Central memory CD8-positive, alpha-beta T cell (primary cell): Measurements from ENCODE around the gene CLDN10.
"Not testable (repeated sequence)": the region's sequence is repeated elsewhere in the genome, so short reads cannot be mapped to it uniquely, and the experiment has no call there.

Experiments
- ATAC-seq: fragments of 150-1000 bp; cut with Tn5 transposase; replicated peaks from 2 replicates; pipeline ENCODE4 v1.10.0; 2022; ENCODE audit warnings: mild to moderate bottlenecking, moderate FRiP score, moderate number of reproducible peaks; ENCODE audit not compliant: poor library complexity, severe bottlenecking; ENCODE audit errors: extremely low read depth
- DNase-seq, 2 donors: peaks; one replicate each; pipeline ENCODE4 v3.0.0; 2021; ENCODE audit warnings: low spot score in 2 of 2
- H3K27ac Mint-ChIP-seq: one replicate; pipeline ENCODE4 v1.8.0; 2022; ENCODE audit warnings: low read depth, mild to moderate bottlenecking, moderate library complexity, mixed read lengths
- H3K27me3 Mint-ChIP-seq: one replicate; pipeline ENCODE4 v1.8.0; 2022; ENCODE audit warnings: mixed read lengths
- H3K36me3 Mint-ChIP-seq: one replicate; pipeline ENCODE4 v1.8.0; 2022; ENCODE audit warnings: mild to moderate bottlenecking, moderate library complexity, mixed read lengths; ENCODE audit not compliant: insufficient read depth
- H3K4me1 Mint-ChIP-seq: one replicate; pipeline ENCODE4 v1.8.0; 2022; ENCODE audit warnings: mixed read lengths
- H3K4me3 Mint-ChIP-seq: one replicate; pipeline ENCODE4 v1.8.0; 2022; ENCODE audit warnings: mild to moderate bottlenecking, moderate library complexity, mixed read lengths
- H3K9me3 Mint-ChIP-seq: one replicate; pipeline ENCODE4 v1.8.0; 2022; ENCODE audit warnings: mixed read lengths

Gene CLDN10

DNA sequence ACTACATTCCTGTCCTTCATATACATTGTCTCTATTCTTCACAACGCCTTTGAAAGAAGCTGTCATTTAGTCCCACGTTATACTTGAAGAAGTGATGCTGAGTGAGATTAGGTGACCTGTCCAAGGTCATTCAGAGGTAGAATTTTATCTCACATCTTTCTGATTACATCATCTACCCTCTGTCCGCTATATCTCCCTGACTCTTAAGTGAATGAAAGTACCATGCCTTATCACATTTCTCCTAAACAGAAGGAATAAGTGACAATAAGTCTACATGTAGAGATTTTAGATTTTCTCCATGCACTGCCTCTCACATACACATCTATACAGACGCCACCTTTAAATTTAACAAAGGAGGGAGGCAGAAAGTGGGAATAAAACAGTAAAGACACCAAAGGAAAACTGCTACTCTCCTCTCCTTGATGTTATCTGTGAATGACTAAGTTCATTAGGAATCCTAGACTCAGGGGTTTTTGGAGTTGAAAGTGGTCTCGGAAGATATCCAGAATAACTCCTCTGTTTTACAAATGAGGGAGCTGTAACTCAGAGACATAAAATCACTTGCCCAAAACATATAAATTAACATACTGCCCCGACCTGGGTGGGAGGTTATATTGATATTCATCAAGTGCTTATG lies 4.9 kb upstream of the CLDN10 start:
- H3K27ac Mint-ChIP-seq: no peak overlapping the region
- H3K9me3 Mint-ChIP-seq: no peaks in the 10 kb centered on the region
- no peak for DNase-seq
- ATAC-seq: no peak
- H3K4me3 Mint-ChIP-seq: no peak overlapping the region
- peaks cover 46% of the 10 kb centered on the region for H3K27me3 Mint-ChIP-seq
- no peaks in the 10 kb centered on the region for H3K4me1 Mint-ChIP-seq
- H3K36me3 Mint-ChIP-seq: no peaks in the 10 kb centered on the region

DNA sequence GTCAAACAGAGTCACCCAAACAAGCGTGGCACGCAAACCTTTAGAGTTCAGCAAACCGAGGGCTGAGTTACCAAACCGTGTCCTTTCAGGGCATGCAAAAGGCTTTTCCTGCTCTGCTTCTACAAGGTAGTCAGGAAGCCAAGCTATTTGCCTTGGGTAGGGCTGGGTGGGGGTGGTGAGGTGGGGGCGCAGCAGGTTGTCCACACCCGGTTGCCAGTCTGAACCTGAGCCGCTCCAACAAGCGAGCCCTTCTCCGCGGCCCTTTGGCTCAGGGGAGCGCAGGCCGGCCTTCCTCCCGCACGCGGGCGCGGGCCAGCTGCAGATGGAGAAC lies 347 bp upstream of the CLDN10 start:
- DNase-seq: no peak
- Mint-ChIP-seq H3K27ac (no peak overlapping the region), H3K27me3 (peaks cover 80% of the 10 kb centered on the region), H3K36me3 (no peaks in the 10 kb centered on the region), H3K9me3 (no peaks in the 10 kb centered on the region), H3K4me1 (no peaks in the 10 kb centered on the region), H3K4me3 (no peak overlapping the region)
- no peak for ATAC-seq

DNA sequence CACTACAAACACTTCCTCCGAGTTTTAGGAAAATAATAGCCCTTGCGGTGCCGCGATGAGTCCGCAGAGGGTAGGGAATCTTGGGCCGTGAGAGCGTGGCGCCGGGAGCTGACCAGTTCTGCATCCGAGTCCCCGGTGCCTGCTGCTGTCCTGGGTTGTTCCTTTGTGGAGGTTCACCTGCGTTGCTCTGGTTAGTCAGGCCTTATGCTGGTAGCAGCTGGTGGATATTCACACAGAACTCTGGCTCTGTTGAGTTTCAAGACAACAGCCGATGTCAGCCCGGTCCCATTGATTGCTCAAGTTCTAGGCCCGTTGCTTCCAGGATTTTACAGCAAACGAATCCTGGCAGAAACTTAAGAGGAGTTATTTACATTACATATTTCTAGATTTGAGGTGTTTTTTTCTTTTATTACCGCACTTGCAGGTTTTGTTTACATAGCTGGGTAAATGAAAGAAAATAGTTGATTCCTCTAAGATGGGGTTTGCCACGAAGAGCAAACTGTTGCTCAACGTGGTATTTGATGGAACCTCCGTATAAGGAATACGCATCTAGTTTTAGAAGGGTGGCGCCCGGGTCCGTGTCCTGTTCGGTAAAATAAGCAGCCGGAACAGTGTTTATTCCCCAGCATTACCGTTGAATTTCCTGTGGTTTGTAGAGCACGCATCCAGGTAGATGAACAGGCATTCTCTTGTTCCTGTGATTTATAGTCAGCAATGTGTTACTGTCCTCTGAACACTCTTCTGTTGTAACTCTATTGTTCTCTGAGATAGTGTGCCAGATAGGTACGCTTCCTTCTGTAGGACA lies 1.3 kb downstream of the CLDN10 start:
- Mint-ChIP-seq H3K27ac (no peak overlapping the region), H3K36me3 (no peaks in the 10 kb centered on the region), H3K4me1 (no peaks in the 10 kb centered on the region), H3K9me3 (no peaks in the 10 kb centered on the region), H3K27me3 (peaks cover 74% of the 10 kb centered on the region), H3K4me3 (peak overlapping the region; percentile 27)
- DNase-seq (no peak), ATAC-seq (no peak)

DNA sequence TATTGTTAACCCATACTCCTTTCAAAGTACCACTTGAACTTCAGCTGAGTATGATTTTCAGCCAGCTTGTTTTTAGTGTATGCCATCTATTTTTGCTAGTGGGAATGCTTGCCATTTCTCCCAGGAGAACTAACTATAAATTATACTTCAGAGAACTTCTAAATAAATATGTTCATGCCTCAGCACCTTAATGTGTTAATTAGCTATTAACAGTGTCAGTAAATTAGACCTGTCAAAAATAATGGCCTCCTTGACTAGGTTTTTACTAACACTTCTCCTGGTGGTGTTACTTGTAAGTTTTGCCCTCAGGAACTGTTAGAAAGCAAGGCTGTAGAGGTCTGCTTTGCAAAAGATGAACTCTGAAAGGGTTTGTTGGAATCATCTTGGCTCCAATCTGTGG lies 4.5 kb downstream of the CLDN10 start:
- H3K4me3 Mint-ChIP-seq: no peak overlapping the region

DNA sequence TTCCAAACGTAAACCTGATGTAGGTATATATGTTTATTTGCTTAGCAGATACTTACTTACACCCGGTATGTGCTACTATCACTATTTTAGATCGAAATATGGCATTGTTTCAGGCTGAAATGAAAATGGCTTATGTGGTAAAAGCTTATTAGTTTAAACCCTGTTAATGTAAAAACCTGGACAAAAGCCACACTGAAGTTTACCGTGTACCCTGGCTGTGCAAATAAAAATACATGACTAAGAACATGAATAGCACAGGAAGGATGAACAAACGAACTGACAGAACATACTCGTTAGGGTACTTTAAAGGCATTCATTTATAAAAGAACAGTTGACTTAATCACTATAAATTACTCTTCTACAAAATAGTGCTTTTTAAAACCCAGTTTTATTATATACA lies 6.6 kb downstream of the CLDN10 start:
- no peak overlapping the region for H3K4me3 Mint-ChIP-seq
- H3K36me3 Mint-ChIP-seq: no peaks in the 10 kb centered on the region
- peaks cover 73% of the 10 kb centered on the region for H3K27me3 Mint-ChIP-seq
- no peak overlapping the region for H3K27ac Mint-ChIP-seq
- peaks cover 5% of the 10 kb centered on the region for H3K4me1 Mint-ChIP-seq
- no peak for DNase-seq
- ATAC-seq: no peak
- H3K9me3 Mint-ChIP-seq: no peaks in the 10 kb centered on the region

More for the DNA sequence above, 4.5 kb downstream of the CLDN10 start:
- DNase-seq (no peak), ATAC-seq (no peak)
- Mint-ChIP-seq H3K9me3 (no peaks in the 10 kb centered on the region), H3K36me3 (no peaks in the 10 kb centered on the region), H3K4me1 (peaks cover 5% of the 10 kb centered on the region), H3K27ac (no peak overlapping the region), H3K27me3 (peaks cover 70% of the 10 kb centered on the region)

DNA sequence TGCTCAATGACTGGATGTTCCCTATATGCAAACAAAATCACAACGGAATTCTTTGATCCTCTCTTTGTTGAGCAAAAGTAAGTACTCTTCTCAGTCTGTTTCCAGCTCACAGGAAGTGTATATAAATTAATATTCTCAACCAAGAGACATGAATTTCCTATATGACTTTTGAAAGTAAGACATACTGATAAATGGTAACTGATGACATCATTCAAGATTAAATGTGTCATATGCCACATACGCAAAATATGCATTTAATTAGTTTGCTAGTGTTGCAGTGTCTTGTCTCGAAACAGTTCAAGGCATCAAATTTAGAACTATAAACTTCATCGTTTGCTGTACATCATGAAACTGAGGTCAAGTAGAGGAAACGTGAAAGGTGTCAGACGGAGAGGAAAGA lies 7.9 kb downstream of the CLDN10 start:
- Mint-ChIP-seq H3K4me3 (no peak overlapping the region), H3K9me3 (no peaks in the 10 kb centered on the region), H3K36me3 (peaks cover 2% of the 10 kb centered on the region), H3K27me3 (peaks cover 67% of the 10 kb centered on the region), H3K4me1 (peaks cover 5% of the 10 kb centered on the region), H3K27ac (no peak overlapping the region)
- DNase-seq: no peak
- no peak for ATAC-seq

DNA sequence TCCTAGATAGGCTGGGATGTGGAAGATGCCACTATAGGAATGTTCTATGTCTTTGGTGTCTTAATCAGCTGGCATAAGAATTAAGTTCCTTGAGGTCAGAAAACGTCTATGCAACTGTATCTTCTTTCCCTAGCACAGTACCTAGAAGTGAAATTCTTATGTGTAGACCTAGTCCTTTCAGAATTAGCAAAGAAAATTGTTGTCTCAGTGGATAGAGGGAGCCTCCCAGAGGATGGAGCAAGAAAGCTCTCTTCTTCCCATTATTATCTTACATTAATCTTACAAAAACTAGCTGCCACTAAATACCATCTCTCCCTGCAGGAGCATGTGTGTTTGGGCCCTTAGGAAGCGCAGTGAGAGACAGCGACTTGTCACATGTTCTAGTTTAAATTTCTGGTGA lies 11.6 kb downstream of the CLDN10 start:
- H3K4me1 Mint-ChIP-seq: peaks cover 5% of the 10 kb centered on the region
- no peak overlapping the region for H3K4me3 Mint-ChIP-seq
- ATAC-seq (no peak), DNase-seq (no peak)
- peaks cover 72% of the 10 kb centered on the region for H3K27me3 Mint-ChIP-seq
- peaks cover 2% of the 10 kb centered on the region for H3K36me3 Mint-ChIP-seq
- no peak overlapping the region for H3K27ac Mint-ChIP-seq
- no peaks in the 10 kb centered on the region for H3K9me3 Mint-ChIP-seq

DNA sequence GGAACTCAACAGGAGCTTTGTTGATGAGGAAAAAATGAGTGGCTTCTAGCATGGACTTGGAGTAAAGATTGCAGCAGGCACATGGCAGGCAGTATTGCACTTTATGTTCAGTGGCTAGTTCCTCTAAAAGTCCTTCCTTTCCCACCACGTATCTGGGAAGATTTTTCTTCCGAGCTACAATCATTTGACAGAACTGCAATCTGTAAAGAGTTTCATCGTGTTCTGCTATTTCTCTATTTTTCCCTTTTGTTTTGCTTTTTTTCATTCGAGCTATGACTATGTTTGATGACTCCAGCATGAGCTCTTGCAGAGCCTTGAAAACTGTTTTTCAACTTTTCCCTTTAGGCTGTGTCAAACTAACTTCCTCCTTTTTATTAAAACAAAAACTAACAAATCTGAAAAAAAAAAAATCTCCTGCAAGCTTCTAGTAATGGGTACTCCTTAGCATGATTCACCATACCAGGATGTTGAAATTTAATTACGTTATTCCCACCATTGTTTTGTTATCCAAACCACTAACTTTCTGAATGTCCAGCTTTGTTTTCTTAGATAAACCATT lies 12.3 kb downstream of the CLDN10 start:
- H3K27ac Mint-ChIP-seq: no peak overlapping the region
- peaks cover 5% of the 10 kb centered on the region for H3K4me1 Mint-ChIP-seq
- H3K9me3 Mint-ChIP-seq: no peaks in the 10 kb centered on the region
- no peak overlapping the region for H3K4me3 Mint-ChIP-seq
- peaks cover 72% of the 10 kb centered on the region for H3K27me3 Mint-ChIP-seq
- peaks cover 2% of the 10 kb centered on the region for H3K36me3 Mint-ChIP-seq
- no peak for DNase-seq
- ATAC-seq: no peak

DNA sequence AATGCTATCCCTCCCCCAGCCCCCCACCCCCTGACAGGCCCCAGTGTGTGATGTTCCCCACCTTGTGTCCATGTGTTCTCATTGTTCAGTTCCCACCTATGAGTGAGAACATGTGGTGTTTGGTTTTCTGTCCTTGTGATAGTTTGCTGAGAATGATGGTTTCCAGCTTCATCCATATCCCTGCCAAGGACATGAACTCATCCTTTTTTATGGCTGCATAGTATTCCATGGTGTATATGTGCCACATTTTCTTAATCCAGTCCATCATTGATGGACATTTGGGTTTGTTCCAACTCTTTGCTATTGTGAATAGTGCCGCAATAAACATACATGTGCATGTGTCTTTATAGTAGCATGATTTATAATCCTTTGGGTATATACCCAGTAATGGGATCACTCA lies 13.2 kb downstream of the CLDN10 start:
- H3K4me1 Mint-ChIP-seq, H3K27ac Mint-ChIP-seq, H3K36me3 Mint-ChIP-seq, DNase-seq, H3K4me3 Mint-ChIP-seq, H3K9me3 Mint-ChIP-seq, ATAC-seq: not testable (repeated sequence)
- peaks cover 72% of the 10 kb centered on the region for H3K27me3 Mint-ChIP-seq

DNA sequence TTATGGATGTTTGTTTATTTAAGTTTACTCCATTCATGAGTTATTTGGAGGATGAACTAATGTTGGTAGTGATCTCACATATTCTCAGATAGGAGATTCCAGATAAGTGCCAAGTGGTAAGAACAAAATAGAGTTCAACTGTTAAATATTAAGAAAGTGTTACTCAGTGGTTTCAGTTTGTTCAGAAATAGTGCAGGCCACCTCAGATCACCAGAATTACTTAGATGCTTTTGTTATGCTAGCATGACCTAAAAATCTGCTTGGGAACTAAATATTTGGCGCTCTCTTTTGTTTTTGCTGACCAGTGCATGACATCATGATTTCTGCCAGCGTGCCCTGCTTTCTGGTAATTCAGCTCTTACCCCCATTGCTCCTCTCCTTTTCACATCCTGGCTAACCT lies 15.6 kb downstream of the CLDN10 start:
- Mint-ChIP-seq H3K36me3 (peaks cover 2% of the 10 kb centered on the region), H3K9me3 (no peaks in the 10 kb centered on the region), H3K4me1 (no peaks in the 10 kb centered on the region), H3K4me3 (no peak overlapping the region), H3K27ac (no peak overlapping the region), H3K27me3 (peaks cover 83% of the 10 kb centered on the region)
- no peak for DNase-seq
- no peak for ATAC-seq

DNA sequence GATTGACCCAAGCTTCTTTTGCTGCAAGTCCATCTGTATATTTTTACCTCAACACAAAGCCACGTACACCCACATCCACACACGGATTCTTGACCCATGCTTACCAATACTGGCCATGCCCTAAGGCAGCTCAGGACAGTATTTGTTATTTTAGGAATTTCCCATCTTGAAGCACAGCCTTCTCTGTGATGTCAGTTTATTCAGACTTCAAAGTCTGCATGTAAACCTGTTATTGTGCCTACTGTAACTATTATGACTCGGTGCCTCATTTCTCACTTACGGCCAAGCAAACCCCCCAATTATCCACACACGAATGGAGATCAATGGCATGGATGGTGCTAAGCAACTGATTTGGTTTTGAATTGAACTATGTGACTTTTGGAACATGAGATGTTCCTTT lies 17.5 kb downstream of the CLDN10 start:
- H3K36me3 Mint-ChIP-seq: no peaks in the 10 kb centered on the region
- H3K4me3 Mint-ChIP-seq: no peak overlapping the region
- H3K4me1 Mint-ChIP-seq: no peaks in the 10 kb centered on the region
- no peak for DNase-seq
- no peaks in the 10 kb centered on the region for H3K9me3 Mint-ChIP-seq
- no peak overlapping the region for H3K27ac Mint-ChIP-seq
- ATAC-seq: no peak
- peaks cover 75% of the 10 kb centered on the region for H3K27me3 Mint-ChIP-seq

DNA sequence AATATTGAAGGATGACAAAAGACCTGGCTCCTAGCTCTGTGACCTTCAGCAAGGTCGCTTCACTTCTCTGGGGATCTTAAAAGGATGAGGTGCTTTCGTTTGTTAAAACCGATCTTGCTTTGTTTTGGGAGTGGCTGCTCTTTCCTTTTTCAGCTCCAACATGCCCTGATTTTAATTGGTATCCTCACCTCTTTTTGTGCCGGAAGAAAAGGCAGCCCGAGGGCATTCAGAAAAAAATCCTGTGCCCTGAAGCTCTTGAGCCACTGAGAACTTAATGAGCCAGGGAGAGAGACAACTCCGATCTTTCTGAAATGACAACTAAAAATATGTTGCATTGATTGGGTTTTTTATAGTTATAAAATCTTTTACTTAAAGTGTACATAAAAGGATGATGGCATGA lies 19.4 kb downstream of the CLDN10 start:
- Mint-ChIP-seq H3K4me1 (no peaks in the 10 kb centered on the region), H3K27me3 (peaks cover 78% of the 10 kb centered on the region), H3K9me3 (no peaks in the 10 kb centered on the region), H3K27ac (no peak overlapping the region), H3K36me3 (no peaks in the 10 kb centered on the region), H3K4me3 (no peak overlapping the region)
- no peak for ATAC-seq
- DNase-seq: no peak

DNA sequence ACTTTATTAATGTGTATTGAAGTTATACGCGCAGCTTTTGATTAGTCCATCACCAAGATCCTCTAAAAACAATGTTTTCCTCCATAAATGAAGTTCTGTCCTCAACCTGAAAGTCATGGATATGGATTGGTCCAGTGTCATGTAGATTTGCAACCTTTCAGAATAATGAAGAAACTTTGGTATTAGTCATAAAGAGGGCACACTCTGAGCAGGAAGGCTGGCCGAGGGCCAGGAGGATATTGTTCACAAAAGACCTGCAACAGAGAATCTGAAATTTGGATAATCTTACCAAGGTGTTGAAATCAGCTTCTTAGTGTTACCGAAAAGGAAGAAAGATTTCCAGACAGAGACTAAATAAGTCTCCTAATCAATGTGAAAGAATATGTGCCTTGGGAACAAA lies 20.7 kb downstream of the CLDN10 start:
- DNase-seq (no peak), ATAC-seq (no peak)
- no peaks in the 10 kb centered on the region for H3K36me3 Mint-ChIP-seq
- no peaks in the 10 kb centered on the region for H3K4me1 Mint-ChIP-seq
- H3K27me3 Mint-ChIP-seq: peaks cover 71% of the 10 kb centered on the region
- no peak overlapping the region for H3K4me3 Mint-ChIP-seq
- H3K27ac Mint-ChIP-seq: no peak overlapping the region
- H3K9me3 Mint-ChIP-seq: no peaks in the 10 kb centered on the region
